ENCODE measurements around the gene AKAP7. TPM values are rescaled to one million over a fixed set of nuclear protein-coding genes. Genes with fewer than 3 reads are reported as not detected.
"Not testable (repeated sequence)": the region's sequence is repeated elsewhere in the genome, so short reads cannot be mapped to it uniquely, and the experiment has no call there.

AKAP7 gene
- total RNA-seq, 1 donor from 2014 or later: 10.3 TPM

DNA sequence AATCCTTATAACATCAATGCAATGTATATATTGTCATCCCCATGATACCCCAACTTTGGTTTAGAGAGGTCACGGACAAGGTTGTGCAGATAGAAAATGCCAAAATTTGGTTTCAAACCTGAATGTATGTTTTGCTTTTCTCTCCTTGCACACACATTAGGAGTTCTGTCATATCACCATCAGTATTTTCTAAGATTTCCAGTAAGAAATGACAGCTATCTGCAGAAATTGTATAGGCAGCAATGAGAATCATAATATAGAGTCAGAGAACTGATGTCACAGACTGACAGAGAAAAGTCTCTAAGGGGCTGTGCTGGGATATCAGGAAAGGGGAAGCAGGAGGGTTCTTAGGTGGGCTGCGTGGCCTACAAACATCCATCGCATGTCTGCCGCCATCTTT lies 140.0 kb downstream of the AKAP7 start:
- no peak for ATAC-seq (ENCODE audit: poor library complexity)
- intact Hi-C loops (cut with DNase I): no loop called here
- DNase-seq: no peak

DNA sequence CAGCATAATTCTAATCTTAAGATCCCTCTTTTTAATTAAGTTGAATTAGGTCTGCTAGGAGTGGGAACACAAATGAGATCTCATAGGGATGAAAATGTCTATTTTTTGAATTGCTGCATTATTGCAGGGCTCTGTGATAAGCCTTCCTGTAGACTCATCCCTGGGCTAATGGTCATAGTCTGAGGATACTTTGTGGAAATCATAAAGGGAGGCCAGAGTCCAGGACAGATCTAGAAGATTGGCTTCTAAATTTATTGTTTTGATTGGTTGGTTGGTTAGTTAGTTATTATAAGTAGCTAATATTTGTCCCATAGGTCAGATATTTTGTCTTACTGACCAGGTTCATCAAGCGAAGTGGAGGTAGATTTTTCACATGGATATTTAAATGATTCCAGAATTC lies 142.3 kb downstream of the AKAP7 start:
- intact Hi-C loops (cut with DNase I): no loop called here
- DNase-seq: no peak
- no peak for ATAC-seq (ENCODE audit: poor library complexity)

DNA sequence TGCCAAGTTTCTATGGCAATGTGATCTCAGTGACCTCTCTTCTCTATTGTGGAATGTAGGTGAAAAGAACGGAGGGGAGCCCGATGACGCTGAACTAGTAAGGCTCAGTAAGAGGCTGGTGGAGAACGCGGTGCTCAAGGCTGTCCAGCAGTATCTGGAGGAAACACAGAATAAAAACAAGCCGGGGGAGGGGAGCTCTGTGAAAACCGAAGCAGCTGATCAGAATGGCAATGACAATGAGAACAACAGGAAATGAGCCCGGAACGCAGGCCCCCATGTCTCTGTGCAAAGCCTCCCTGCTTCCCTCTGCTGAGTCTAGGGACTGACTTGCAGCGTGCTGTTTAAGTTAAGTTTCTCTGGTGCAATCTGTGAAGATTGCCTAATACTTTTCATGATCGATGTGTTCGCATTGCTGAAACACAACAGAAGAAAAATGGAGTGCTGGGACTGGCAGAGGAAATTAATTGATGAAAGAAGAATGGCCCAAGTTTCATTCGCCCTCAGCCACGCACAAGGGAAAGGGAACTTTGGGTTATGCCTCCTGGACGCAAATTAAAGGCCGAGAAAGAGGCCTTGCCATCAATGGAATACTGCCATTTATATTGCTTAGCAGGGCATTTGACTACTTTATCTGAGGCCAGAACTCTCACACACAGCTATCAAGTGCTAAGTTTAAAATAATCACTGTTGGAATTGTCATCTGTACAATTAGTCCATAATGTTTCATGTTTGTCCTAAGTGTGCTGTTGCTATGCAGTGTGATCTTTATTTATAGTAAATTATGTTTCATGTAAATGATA lies 146.4 kb downstream of the AKAP7 start:
- DNase-seq (no peak), ATAC-seq (ENCODE audit: poor library complexity) (peak; percentile 71)
- intact Hi-C loops (cut with DNase I): no loop called here

DNA sequence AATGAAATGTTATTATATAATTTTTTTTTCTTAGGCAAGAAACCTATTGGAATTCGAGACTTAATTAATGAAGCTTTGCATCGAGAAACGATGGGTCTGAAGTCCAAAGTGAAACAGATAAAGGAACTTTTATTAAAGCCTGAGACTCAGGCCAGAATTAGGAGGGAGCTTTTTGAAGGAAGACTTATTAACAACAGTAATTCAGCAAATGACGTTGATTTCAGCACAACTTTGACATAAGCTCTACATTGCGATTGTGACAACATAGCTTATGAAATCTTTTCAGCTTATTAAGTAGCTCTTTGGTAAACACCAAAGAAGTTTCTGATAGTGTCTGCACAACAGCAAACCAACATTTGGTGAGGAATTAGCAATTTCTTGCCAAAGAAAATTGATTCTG lies 147.1 kb downstream of the AKAP7 start:
- DNase-seq: no peak
- intact Hi-C loops (cut with DNase I): no loop called here
- no peak for ATAC-seq (ENCODE audit: poor library complexity)

DNA sequence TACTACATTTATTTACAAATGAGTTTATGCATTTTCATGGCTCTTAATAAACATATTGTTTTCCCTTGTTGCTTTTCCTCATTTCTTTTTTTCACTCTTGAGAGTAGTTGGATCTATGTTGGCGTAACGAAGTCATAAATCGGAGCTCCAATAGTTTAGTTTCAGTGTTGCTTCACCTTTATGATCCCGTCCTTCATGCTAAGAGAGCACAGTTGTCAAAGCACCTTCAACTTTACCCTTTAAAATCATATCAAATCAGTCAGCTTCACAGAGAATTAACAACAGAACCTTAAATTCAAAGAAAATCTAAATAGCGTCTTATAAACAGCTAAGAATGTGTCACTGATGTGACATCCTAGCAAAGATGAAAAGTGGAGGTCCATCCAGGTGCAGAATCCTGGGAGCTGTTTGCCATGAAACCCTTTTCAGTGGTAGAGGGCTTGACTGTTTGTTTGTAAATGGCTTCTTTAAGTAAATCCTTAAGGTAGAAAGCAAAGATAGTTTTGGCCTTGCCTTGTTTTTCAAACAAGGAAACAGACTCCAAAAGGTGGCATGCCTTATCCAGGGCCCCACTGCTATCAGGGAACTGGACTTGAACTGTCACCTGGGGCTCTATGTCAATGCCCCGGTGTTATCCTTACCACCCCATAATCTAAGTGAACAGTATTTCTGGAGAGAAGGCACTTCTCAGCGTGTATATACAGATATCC lies 148.4 kb downstream of the AKAP7 start:
- intact Hi-C loops (cut with DNase I): no loop called here
- no peak for DNase-seq
- no peak for ATAC-seq (ENCODE audit: poor library complexity)

DNA sequence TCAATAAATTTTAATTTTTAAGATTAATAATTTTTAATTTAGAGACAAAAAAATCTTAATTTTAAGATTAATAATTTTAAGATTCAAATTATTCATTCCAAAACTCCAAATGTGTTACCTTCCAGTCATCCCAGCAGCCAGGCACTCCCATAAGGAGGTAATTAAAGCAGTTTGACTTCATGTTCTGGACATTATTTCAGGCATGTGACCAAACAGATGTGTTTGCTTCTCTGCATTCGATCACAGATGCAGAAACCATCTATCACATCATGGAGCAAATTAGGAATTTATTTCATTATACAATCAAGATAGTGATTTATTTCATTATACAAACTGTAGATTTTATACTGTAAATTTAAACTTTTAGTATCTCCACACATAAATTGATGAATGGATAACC lies 150.3 kb downstream of the AKAP7 start:
- intact Hi-C loops (cut with DNase I): no loop called here
- DNase-seq (no peak), ATAC-seq (ENCODE audit: poor library complexity) (no peak)

DNA sequence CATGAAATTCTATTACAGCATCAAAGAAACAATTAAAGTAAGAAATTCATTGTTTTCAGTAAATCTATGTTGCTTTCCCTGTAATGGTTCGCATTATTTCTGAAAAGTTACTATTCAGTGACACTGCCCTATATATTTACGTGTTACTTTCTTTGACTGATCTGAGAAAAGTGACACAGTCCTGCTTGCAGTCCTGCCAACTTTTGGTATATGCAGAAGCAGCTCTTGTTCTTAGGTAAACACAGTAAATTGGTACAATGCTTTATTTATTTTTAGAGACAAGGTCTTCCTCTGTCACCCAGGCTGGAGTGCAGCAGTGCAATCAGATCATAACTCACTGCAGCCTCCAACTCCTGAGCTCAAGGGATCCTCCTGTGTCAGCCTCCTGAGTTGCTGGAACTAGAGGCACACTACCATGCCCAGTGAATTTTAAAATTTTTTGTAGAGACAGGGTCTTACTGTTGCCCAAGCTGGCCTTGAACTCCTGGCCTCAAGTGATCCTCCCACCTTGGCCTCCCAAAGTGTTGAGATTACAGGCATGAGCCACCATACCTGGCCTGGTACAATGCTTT lies 151.3 kb downstream of the AKAP7 start:
- DNase-seq (no peak), ATAC-seq (ENCODE audit: poor library complexity) (no peak)
- intact Hi-C loops (cut with DNase I): no loop called here

DNA sequence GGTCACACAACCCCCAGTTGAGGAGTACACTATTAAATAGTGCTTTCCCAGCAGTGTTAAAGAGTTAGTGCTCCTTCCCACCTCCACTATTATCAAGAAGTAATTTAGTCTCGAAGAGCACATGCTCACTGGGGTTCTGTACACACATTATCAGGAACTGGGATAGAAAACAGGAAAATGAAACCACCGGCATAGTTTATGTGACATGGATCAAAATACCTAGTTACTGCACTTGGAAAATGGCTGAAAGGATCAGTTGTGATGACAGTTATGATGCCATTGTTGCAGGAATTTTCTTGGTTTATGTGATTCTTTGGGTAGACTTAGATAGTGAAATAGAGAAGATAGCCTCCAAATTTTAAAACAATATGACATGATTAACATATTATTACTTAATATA lies 152.9 kb downstream of the AKAP7 start:
- intact Hi-C loops (cut with DNase I): no loop called here
- ATAC-seq (ENCODE audit: poor library complexity) (no peak), DNase-seq (no peak)

DNA sequence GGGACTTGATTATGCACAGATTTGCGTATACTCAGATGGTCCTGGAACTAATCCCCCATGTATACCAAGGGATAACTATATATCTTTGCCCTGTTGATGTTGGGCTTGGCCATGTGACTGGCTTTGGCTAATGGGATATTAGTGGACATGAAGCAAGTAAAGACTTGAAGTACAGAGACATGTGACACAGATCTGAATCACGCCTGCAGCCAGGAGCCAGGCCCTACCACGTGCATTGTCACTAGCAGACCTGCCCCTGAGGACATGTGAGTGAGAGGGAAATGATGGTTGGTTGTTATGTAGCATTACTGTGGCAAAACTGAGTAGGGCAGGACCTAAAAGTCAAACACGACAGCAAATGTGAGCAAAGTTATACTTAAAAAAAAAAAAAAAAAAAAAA lies 155.7 kb downstream of the AKAP7 start:
- ATAC-seq (ENCODE audit: poor library complexity): no peak
- intact Hi-C loops (cut with DNase I): no loop called here
- DNase-seq: no peak

DNA sequence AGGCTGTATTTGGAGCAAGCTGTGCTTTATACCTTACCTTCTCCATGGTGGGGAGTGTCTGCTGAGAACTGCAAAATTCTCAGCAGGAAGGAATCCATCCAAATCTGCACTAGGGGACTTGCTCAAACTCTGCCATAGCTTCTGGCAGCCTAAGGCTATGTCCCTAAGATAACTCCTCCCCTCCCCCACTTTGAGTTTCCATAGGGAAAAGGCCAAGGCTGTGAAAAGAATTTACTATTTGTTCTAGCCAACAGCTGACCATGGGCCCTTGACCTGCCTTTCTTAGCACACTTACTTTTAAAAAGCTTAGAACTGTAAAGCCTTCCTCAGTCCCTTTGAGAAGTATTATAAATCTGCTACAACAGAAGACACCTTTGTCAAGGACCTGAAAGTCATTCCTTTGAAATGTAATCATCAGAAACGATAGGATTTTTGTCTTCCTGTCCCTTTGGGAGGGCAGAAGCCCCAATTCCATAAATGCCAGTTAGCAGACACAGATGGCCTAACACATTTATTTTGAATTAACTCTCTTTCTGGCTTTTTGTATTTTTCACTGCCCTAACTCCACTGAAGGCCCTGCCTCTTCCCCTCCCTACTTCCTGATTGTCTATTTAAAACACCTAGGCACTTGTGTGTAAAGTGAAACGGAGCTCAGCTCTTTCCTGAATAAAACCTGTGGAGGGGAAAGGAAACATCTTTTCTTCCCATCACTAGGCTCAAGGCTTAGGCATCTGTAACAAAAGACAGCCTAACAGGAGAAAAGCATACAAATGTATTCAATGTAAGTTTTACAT lies 157.1 kb downstream of the AKAP7 start:
- intact Hi-C loops (cut with DNase I): no loop called here
- ATAC-seq (ENCODE audit: poor library complexity): peak; percentile 22
- DNase-seq: no peak

DNA sequence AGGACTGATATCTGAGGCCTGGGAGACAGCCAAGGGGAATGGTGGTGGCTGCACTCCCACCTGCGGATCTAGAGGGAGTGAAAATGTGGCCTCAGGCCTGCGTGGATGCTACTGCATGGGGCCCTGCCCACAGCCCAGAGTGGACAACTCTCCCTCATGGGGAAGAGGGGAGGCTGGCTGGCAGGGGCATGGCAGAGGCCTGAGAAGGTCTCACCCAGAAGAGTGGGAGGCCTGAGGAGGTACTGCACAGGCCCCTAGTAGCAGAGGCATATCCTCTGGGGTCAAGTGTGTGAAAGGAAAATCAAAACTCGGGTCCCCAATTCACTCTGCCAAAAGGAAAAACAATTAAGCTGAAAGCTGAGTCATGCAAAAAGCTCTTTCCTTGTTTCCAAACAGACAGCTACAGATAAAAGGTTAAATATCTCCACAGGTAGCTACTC lies 158.2 kb downstream of the AKAP7 start:
- intact Hi-C loops (cut with DNase I): no loop called here
- ATAC-seq (ENCODE audit: poor library complexity) (no peak), DNase-seq (no peak)

DNA sequence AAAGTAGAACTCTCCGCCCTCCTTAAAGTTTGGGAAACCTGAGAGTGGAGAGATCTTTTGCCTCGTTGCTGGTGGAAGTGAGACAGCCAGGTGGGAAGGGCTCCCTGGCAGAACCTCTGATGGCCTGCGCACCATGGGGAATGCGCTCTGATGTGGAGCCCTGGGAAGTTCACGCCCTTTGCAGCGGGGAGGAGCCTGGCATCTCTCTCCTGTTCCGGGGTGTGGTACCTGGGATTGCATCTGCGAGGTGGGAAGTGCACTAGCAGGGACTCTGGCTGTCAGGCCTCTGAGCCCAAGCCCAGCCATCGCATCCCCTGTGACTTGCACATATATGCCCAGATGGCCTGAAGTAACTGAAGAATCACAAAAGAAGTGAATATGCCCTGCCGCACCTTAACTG lies 159.8 kb downstream of the AKAP7 start:
- DNase-seq (no peak), ATAC-seq (ENCODE audit: poor library complexity) (no peak)
- intact Hi-C loops (cut with DNase I): no loop called here

DNA sequence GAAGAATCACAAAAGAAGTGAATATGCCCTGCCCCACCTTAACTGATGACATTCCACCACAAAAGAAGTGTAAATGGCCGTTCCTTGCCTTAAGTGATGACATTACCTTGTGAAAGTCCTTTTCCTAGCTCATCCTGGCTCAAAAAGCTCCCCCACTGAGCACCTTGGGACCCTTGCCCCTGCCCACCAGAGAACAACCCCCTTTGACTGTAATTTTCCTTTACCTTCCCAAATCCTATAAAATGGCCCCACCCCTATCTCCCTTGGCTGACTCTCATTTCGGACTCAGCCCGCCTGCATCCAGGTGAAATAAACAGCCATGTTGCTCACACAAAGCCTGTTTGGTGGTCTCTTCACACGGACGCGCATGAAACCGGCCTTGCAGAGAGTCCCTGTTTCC lies 165.6 kb downstream of the AKAP7 start:
- ATAC-seq (ENCODE audit: poor library complexity); intact Hi-C loops (cut with DNase I); DNase-seq: not testable (repeated sequence)

DNA sequence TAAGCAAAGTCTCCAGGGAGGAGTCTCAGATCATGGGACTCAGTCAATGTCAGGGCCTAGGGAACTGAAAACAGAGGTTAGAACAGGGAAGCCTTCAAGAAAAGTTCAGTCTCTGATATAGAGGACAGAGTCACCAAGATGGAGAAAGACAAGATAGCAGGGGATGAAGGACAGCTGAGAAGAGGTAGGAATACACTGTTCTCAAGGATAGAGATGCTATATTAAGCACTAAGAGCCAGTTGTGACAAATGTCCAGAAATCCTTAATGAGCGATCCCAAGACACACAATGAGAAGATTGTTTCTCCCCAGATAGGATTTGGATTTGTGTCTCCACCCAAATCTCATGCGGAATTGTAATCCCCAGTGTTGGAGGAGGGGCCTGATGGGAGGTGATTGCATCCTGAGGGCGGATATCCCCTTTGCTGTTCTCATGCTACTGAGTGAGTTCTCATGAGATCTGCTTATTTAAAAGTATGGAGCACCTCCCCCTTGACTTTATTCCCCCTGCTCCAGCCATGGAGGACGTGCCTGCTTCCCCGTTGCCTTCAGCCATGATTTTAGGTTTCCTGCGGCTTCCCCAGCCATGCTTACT lies 168.2 kb downstream of the AKAP7 start:
- no peak for ATAC-seq (ENCODE audit: poor library complexity)
- intact Hi-C loops (cut with DNase I): no loop called here
- no peak for DNase-seq

DNA sequence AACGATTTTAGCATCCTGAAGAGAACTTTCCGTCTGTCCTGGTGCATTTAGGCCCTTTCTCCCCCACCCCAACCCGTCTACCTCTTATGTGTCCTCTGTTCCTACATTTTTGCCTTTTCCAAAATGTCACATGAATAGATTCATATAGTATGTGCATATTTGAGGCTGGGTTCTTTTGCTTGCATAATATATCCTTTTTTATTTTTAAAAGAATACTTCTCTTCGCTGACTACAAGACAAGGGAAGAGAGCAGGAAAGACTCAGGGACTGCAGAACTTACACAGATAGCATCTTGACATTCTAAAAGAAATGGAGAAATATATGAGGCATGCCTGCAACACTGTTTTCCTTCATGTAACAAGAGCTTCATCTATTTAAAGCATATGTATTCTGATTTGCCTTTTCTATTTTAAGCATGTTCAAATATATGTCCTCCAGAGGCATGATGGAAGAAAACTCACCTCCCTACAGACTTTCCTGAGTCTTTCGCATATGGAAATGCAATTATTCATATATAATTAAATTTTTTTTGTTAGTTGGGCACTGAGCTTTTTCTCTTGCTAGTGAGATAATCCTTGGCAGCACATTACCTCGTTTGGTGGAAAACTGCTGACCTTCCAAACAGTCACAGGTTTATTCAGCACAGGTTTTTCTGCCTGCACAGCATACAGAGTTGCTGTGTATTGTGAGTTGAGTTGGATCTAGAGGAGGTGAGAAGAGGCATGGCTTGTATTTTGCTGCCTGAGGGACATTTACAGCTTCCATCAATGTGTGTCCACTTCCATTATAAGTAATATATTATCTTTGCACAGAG lies 170.0 kb downstream of the AKAP7 start:
- ATAC-seq (ENCODE audit: poor library complexity) (no peak), DNase-seq (no peak)
- intact Hi-C loops (cut with DNase I): no loop called here

DNA sequence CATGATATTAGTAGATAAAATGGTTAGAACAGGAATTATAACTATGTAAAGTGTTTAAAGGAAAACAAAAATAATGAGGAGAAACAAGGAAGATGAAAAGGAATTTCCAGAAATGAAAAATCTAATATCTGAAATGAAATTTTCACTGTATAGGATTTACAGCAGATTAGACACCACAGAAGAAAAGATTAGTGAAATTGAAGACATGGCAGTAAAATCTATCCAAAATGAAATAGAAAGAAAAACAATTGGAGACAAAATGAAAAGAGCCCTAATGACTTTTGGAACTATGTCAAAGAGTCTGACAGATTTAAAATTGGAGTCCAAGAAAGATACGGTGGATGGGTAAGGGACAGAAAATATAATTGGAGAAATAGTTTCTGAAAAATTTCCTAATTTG lies 174.2 kb downstream of the AKAP7 start:
- intact Hi-C loops (cut with DNase I): no loop called here
- DNase-seq (no peak), ATAC-seq (ENCODE audit: poor library complexity) (no peak)

DNA sequence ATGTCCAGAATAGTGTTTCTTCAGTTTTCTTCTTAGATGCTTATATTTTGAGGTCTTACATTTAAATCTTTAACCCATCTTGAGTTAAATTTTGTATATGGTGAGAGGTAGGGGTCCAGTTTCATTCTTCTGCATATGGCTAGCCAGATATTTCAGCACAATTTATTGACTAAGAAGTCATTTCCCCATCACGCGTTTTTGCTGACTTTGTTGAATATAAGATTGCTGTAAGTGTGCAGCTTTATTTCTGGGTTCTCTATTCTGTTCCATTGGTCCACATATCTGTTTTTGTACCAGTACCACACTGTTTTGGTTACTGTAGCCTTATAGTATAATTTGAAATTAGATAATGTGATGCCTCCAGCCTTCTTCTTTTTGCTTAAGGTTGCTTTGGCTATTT lies 179.6 kb downstream of the AKAP7 start:
- ATAC-seq (ENCODE audit: poor library complexity) (no peak), DNase-seq (no peak)
- intact Hi-C loops (cut with DNase I): no loop called here

DNA sequence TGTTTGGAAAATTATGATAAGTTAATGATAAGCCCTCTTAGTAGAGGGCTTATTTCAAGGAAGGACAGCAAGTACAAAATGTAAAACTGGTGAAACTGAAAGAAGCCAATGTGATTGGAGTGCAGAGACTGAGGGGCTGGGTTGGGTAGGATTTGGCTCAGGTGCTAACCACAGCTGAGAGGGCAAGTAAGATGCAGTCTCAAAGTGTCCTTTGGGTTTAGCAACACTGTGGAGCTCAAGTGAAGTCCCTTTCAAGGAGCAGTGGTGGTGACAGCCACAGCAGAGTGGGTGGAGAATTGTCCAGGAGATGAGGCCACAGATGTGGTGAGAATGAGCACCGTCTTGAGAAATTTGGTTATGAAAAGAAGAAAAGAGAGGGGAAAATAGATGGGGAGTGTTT lies 181.4 kb downstream of the AKAP7 start:
- ATAC-seq (ENCODE audit: poor library complexity): no peak
- no peak for DNase-seq
- intact Hi-C loops (cut with DNase I): no loop called here

Data from Right ventricle myocardium superior (tissue), 1 donor.